ENCODE results near the gene VAT1L.

The VAT1L gene

DNA sequence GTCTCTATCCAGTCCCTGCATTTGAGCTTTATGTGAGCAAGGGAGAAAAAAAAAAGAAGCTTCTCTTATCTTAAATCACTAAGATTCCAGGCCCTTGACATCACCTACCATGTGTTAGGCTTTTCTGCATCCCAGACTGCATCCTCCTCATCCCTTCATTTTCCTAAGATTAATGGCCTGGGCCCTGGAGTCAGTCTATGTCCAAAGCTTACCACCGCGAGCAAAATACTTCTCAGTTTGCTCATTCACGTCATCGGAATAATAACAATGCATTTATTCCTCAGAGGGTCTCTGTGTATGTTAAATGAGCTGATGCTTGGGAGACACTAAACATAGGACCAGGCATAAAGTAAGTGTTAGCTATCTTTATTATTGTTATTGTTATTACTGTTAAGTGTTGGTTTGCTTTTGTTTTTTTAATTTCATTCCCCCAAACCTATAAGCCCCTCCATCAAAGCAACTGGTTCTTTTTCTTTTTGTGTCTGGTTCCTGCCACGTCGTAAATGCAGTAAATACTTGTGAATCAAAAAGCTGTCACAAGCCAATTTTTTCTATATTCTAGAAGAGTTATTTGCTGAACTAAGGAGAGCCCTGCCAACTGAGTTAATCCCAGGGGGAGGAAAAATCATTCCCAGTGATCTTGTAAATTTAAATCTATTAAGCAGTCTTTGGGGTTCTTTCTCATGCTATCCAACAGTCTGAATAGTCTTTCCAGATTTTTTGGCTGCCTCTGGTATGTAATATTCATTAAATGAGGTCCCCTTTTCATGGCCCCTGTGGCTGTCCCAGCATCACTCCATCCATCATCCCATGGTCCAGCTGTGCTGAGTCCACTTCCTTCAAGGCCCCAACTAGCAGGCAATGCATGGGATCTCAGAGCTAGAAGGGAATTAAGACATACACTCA is 46.5 kb downstream of the VAT1L start:
- DNase-seq (ENCODE audit: low read depth), result no peak

GRCh38 chr16:77836801-77837200 is 48.4 kb downstream of the VAT1L start:
- no peak for DNase-seq (ENCODE audit: low read depth)

- no peak for DNase-seq (ENCODE audit: low read depth)
Observed at GRCh38 chr16:77838597-77839255, 50.4 kb downstream of the VAT1L start.

DNA sequence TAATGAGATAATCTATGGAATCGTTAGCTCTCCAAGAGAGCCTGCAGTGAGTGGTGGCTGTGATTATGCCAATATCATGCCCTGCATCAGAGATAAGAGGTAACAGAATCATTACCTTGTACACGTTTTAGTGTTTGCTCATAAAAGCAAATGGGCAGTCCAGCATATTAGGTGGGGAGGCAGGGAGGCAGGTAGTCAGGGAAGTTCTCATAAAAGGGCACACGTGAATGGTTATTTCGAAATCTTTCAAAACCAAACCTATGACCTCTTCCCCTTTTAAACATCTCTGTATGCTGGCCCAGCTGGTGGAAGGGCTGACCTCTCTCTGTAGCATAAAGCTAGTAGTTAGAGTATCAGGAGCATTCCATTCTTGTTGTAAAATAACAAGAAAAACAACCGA is 51.7 kb downstream of the VAT1L start:
- no peak for DNase-seq (ENCODE audit: low read depth)

- DNase-seq (ENCODE audit: low read depth), result no peak
Observed at GRCh38 chr16:77840673-77841501, 52.5 kb downstream of the VAT1L start.

GRCh38 chr16:77841502-77841763 is 53.1 kb downstream of the VAT1L start:
- no peak for DNase-seq (ENCODE audit: low read depth)

- DNase-seq (ENCODE audit: low read depth), result no peak
Observed at GRCh38 chr16:77842468-77842867, 54.1 kb downstream of the VAT1L start.

DNA sequence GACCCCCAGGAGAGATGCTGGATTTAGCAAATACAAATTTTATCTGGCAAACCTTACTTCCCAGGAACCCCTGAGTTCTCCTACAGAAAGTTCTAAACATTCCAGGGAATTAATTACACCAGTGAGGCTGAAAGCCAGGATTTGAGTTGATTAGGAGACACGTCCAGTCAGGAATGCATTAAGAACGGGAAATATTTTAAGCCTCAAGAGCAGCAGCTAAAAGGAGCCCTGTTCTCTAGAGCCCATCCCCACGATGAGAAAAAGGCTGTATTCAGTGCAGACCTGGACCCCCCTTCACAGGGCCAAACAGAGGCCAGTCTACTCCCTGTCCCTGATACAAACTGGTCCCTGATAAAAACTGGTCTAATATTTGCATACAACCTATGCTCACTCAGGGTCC is 55.0 kb downstream of the VAT1L start:
- no peak for DNase-seq (ENCODE audit: low read depth)

GRCh38 chr16:77844801-77845200 is 56.4 kb downstream of the VAT1L start:
- DNase-seq (ENCODE audit: low read depth), result no peak

GRCh38 chr16:77849646-77850258 is 61.4 kb downstream of the VAT1L start:
- no peak for DNase-seq (ENCODE audit: low read depth)

GRCh38 chr16:77850636-77851333 is 62.4 kb downstream of the VAT1L start:
- no peak for DNase-seq (ENCODE audit: low read depth)

- DNase-seq (ENCODE audit: low read depth), result no peak
Observed at GRCh38 chr16:77853161-77853560, 64.8 kb downstream of the VAT1L start.

- DNase-seq (ENCODE audit: low read depth), result no peak
Observed at GRCh38 chr16:77856438-77857160, 68.2 kb downstream of the VAT1L start.

DNA sequence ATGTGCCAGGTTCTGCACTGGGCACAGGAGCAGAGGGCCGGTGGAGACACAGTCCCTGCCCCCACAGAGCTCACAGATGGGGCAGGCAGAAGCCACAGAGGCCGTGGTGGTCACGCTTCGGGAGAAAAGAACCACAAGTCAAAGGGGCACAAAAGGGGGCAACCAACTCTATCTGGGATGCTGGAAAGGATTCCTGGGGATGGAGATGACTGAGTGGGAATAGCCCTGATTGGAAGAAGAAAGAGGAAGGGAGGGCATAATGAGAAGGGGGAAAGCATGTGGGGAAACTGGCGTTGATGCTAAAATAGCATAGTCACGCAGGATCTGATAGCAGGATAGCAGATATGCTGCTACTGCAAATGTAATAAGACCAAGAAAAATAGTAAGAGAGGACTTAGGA is 69.7 kb downstream of the VAT1L start:
- no peak for DNase-seq (ENCODE audit: low read depth)

GRCh38 chr16:77859493-77860232 is 71.3 kb downstream of the VAT1L start:
- DNase-seq (ENCODE audit: low read depth), result no peak

- DNase-seq (ENCODE audit: low read depth), result no peak
Observed at GRCh38 chr16:77860953-77861352, 72.6 kb downstream of the VAT1L start.

- no peak for DNase-seq (ENCODE audit: low read depth)
Observed at GRCh38 chr16:77863250-77863649, 74.9 kb downstream of the VAT1L start.

DNA sequence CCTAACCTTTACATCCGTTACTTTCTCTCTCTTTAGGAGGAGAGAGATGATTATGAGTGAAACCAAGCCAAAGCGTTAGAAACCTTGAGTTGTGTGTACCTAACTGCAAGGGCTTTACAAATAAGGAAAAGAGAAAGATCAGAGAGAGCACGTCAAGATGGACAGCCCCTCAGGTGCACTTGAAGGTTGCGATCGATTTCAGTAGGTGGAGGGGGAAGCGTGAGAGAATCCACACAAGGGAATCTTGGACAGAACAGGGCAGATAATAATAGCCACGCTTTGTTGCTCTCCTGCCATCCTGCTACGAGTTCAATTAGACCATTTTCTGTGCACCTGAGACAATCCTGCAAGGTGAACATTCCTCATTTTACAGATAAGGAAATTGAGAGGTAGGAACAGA is 78.4 kb downstream of the VAT1L start:
- DNase-seq (ENCODE audit: low read depth), result no peak

DNA sequence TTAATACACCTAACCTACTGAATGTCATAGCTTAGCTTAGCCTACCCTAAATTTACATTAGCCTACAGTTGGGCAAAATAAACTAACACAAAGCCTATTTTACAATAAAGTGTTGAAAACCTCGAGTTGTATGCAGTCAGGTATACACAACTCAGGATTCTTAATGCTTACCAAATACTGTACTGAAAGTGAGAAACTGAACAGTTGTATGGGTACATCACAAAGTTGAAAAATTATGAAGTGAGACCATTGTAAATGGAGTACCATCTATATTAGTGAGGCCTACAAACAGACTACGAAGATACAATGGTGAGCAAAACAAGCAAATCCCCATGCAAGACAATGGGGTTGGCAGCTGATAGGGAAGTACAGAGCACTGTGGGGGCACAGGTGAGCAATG is 79.7 kb downstream of the VAT1L start:
- DNase-seq (ENCODE audit: low read depth), result no peak

- DNase-seq (ENCODE audit: low read depth), result no peak
Observed at GRCh38 chr16:77868478-77868877, 80.1 kb downstream of the VAT1L start.
